ENCODE measurements around the gene PRF1.
"Not testable (repeated sequence)": the region's sequence is repeated elsewhere in the genome, so short reads cannot be mapped to it uniquely, and the experiment has no call there.

DNA sequence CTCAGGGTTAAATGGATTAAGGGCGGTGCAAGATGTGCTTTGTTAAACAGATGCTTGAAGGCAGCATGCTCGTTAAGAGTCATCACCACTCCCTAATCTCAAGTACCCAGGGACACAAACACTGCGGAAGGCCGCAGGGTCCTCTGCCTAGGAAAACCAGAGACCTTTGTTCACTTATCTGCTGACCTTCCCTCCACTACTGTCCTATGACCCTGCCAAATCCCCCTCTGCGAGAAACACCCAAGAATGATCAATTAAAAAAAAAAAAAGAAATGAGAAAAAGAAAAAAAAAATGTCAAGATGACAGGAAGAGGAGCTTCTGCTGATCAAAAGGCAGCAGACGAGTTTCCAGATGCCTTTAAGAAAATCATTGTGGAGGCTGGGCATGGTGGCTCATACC is 29.2 kb upstream of the PRF1 start:
- TF ChIP-seq, protein P1, sequence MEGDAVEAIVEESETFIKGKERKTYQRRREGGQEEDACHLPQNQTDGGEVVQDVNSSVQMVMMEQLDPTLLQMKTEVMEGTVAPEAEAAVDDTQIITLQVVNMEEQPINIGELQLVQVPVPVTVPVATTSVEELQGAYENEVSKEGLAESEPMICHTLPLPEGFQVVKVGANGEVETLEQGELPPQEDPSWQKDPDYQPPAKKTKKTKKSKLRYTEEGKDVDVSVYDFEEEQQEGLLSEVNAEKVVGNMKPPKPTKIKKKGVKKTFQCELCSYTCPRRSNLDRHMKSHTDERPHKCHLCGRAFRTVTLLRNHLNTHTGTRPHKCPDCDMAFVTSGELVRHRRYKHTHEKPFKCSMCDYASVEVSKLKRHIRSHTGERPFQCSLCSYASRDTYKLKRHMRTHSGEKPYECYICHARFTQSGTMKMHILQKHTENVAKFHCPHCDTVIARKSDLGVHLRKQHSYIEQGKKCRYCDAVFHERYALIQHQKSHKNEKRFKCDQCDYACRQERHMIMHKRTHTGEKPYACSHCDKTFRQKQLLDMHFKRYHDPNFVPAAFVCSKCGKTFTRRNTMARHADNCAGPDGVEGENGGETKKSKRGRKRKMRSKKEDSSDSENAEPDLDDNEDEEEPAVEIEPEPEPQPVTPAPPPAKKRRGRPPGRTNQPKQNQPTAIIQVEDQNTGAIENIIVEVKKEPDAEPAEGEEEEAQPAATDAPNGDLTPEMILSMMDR (IDR thresholded peaks at IDR 0.05; ENCODE audit: insufficient read depth, low read length), result not testable (repeated sequence)
- TF ChIP-seq POLR2AphosphoS5 (IDR thresholded peaks at IDR 0.05; ENCODE audit: low read depth), result not testable (repeated sequence)
- TF ChIP-seq, protein P2, sequence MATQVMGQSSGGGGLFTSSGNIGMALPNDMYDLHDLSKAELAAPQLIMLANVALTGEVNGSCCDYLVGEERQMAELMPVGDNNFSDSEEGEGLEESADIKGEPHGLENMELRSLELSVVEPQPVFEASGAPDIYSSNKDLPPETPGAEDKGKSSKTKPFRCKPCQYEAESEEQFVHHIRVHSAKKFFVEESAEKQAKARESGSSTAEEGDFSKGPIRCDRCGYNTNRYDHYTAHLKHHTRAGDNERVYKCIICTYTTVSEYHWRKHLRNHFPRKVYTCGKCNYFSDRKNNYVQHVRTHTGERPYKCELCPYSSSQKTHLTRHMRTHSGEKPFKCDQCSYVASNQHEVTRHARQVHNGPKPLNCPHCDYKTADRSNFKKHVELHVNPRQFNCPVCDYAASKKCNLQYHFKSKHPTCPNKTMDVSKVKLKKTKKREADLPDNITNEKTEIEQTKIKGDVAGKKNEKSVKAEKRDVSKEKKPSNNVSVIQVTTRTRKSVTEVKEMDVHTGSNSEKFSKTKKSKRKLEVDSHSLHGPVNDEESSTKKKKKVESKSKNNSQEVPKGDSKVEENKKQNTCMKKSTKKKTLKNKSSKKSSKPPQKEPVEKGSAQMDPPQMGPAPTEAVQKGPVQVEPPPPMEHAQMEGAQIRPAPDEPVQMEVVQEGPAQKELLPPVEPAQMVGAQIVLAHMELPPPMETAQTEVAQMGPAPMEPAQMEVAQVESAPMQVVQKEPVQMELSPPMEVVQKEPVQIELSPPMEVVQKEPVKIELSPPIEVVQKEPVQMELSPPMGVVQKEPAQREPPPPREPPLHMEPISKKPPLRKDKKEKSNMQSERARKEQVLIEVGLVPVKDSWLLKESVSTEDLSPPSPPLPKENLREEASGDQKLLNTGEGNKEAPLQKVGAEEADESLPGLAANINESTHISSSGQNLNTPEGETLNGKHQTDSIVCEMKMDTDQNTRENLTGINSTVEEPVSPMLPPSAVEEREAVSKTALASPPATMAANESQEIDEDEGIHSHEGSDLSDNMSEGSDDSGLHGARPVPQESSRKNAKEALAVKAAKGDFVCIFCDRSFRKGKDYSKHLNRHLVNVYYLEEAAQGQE (IDR thresholded peaks at IDR 0.05; ENCODE audit: insufficient replicate concordance, low read depth), result not testable (repeated sequence)

Data from HL-60 (cell line).